CD4-positive, alpha-beta memory T cell (primary cell): ENCODE data around the gene ZBED3. TPM values are rescaled to one million over a fixed set of nuclear protein-coding genes. Genes with fewer than 3 reads are reported as not detected.

Source experiments
- CTCF ChIA-PET: fragments of 350-600 bp; sonication (Branson Sonifier 250); formaldehyde crosslinking; loops from one replicate; lab custom pipeline; 2021; ENCODE audit warnings: inconsistent platforms; ENCODE audit not compliant: partially characterized antibody; lab: Charles Lee
- POLR2A ChIA-PET: fragments of 350-600 bp; sonication (Branson Sonifier 250); formaldehyde crosslinking; loops from one replicate; lab custom pipeline; 2021; ENCODE audit not compliant: partially characterized antibody; lab: Charles Lee
- DNase-seq, 5 donors: peaks; one replicate each; pipeline versions ENCODE4 v3.0.0 to v3.0.0-alpha.2; 2020 to 2022; ENCODE audit warnings: mixed read lengths in 1 of 5
- H3K27ac ChIP-seq: one replicate; pipeline ENCODE4 v1.7.0; 2013; ENCODE audit warnings: low read depth, low read length
- H3K27me3 ChIP-seq: 2 replicates; pipeline ENCODE4 v1.7.0; 2013; ENCODE audit warnings: mild to moderate bottlenecking, low read length, moderate library complexity; ENCODE audit not compliant: insufficient read depth
- H3K36me3 ChIP-seq: 2 replicates; pipeline ENCODE4 v1.7.0; 2013; ENCODE audit warnings: mild to moderate bottlenecking, low read length, moderate library complexity; ENCODE audit not compliant: insufficient read depth
- H3K4me1 ChIP-seq: 2 replicates; pipeline ENCODE4 v1.7.0; 2013; ENCODE audit warnings: mild to moderate bottlenecking, low read length, moderate library complexity; ENCODE audit not compliant: insufficient read depth
- H3K4me3 ChIP-seq, 2 donors: one replicate each; pipeline ENCODE4 v1.7.0; 2013; ENCODE audit warnings: low read length in 2 of 2, mild to moderate bottlenecking in 1 of 2
- H3K9me3 ChIP-seq, 2 donors: one replicate each; pipeline ENCODE4 v1.7.0; 2013; ENCODE audit warnings: low read length in 2 of 2, control low read depth in 1 of 2; ENCODE audit not compliant: control insufficient read depth in 1 of 2
- H3K27ac Mint-ChIP-seq, 7 donors: one replicate each; pipeline ENCODE4 v1.8.0; 2020 to 2021; ENCODE audit warnings: mixed read lengths in 7 of 7, mild to moderate bottlenecking in 6 of 7, inconsistent platforms in 3 of 7, moderate library complexity in 3 of 7
- H3K27me3 Mint-ChIP-seq, 2 donors: one replicate each; pipeline ENCODE4 v1.8.0; 2020 to 2021; ENCODE audit warnings: mixed read lengths in 2 of 2
- H3K36me3 Mint-ChIP-seq, 2 donors: one replicate each; pipeline ENCODE4 v1.8.0; 2020 to 2021; ENCODE audit warnings: mixed read lengths in 2 of 2, inconsistent platforms in 1 of 2, mild to moderate bottlenecking in 1 of 2
- H3K4me1 Mint-ChIP-seq, 4 donors: one replicate each; pipeline ENCODE4 v1.8.0; 2020 to 2021; ENCODE audit warnings: mixed read lengths in 4 of 4, mild to moderate bottlenecking in 1 of 4
- H3K4me3 Mint-ChIP-seq, 8 donors: one replicate each; pipeline ENCODE4 v1.8.0; 2020 to 2021; ENCODE audit warnings: mixed read lengths in 8 of 8, mild to moderate bottlenecking in 7 of 8, moderate library complexity in 6 of 8, inconsistent platforms in 3 of 8
- H3K9me3 Mint-ChIP-seq, 8 donors: one replicate each; pipeline ENCODE4 v1.8.0; 2020 to 2021; ENCODE audit warnings: mixed read lengths in 8 of 8, mild to moderate bottlenecking in 5 of 8, inconsistent platforms in 3 of 8, moderate library complexity in 1 of 8
- intact Hi-C: fragments of 100-400 bp; cut with micrococcal nuclease; formaldehyde crosslinking; loops from one replicate; pipeline ENCODE4 v1.15.1; 2023
- polyA plus RNA-seq, 2 donors: library from polyadenylated mRNA; unstranded; fragments of 300-500 nt; fragmentation: Illumina TruSeq; gene quantifications; one replicate each; pipeline ENCODE4 v1.2.3, GENCODE V29; 2021
- total RNA-seq, 2 experiments: library from RNA; stranded (reverse); gene quantifications; one replicate each; pipeline ENCODE4 v1.2.3, GENCODE V29; 2021

The ZBED3 gene
- total and polyA plus RNA-seq, 4 experiments from 2014 or later: 0.15 to 1.4 (median 0.90) TPM

GRCh38 chr5:77066184-77066583 lies 20.9 kb downstream of the ZBED3 start:
- H3K36me3 ChIP-seq: peaks cover 32% of the 10 kb centered on the region
- no peaks in the 10 kb centered on the region for H3K9me3 ChIP-seq
- POLR2A ChIA-PET: interaction anchor here (2.4 kb wide), 1 partner anchor 36 kb away, joined by 7 read pairs; the partner anchor contains the start of gene AGGF1
- H3K36me3 Mint-ChIP-seq: peaks cover 59 to 65% of the 10 kb centered on the region in 2 donors
- H3K27ac ChIP-seq: no peak overlapping the region
- no peaks in the 10 kb centered on the region for H3K27me3 Mint-ChIP-seq
- no peak overlapping the region for H3K27ac Mint-ChIP-seq
- no peaks in the 10 kb centered on the region for H3K27me3 ChIP-seq
- no peak overlapping the region for H3K4me3 ChIP-seq
- no peak overlapping the region for H3K4me3 Mint-ChIP-seq
- H3K4me1 Mint-ChIP-seq: peaks cover 5 to 14% (median 12%) of the 10 kb centered on the region in 4 donors
- no peaks in the 10 kb centered on the region for H3K4me1 ChIP-seq
- intact Hi-C loops: no loop called here
- H3K9me3 Mint-ChIP-seq: no peaks in the 10 kb centered on the region
- CTCF ChIA-PET: interaction anchor here (3.2 kb wide), 1 partner anchor 11 kb away, joined by 12 read pairs; no protein-coding TSS in a partner anchor
- DNase-seq: no peak

DNA sequence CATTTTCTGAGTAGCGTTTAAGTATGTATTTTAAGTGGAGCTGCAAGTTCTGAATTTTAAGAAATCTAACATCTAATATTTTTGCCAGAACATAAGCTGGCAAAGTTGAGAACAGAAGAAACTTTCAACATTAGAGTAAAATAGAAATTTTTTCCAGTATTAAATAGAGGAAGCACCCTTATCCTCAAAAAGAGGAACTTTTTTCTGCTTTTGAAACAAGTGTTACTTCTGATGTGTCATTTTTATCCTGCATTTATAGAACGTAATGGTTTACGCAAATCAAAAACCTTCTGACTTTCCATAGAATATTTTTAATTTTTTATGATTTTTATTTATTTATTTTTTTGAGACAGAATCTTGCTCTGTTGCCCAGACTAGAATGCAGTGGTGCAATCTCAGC lies 21.8 kb downstream of the ZBED3 start:
- Histone ChIP-seq H3K27me3 (no peaks in the 10 kb centered on the region), H3K27ac (no peak overlapping the region), H3K4me1 (no peaks in the 10 kb centered on the region), H3K9me3 (no peaks in the 10 kb centered on the region), H3K4me3 (no peak overlapping the region), H3K36me3 (peaks cover 33% of the 10 kb centered on the region)
- intact Hi-C loops: no loop called here
- no peak overlapping the region for H3K4me3 Mint-ChIP-seq
- DNase-seq: no peak
- peaks cover 5 to 14% (median 12%) of the 10 kb centered on the region in 4 donors for H3K4me1 Mint-ChIP-seq
- no peaks in the 10 kb centered on the region for H3K27me3 Mint-ChIP-seq
- peaks cover 60 to 62% of the 10 kb centered on the region in 2 donors for H3K36me3 Mint-ChIP-seq
- ChIA-PET POLR2A (no interaction called here), CTCF (interaction anchor here (3.2 kb wide), 1 partner anchor 12 kb away, joined by 12 read pairs; no protein-coding TSS in a partner anchor)
- no peak overlapping the region for H3K27ac Mint-ChIP-seq
- H3K9me3 Mint-ChIP-seq: no peaks in the 10 kb centered on the region

DNA sequence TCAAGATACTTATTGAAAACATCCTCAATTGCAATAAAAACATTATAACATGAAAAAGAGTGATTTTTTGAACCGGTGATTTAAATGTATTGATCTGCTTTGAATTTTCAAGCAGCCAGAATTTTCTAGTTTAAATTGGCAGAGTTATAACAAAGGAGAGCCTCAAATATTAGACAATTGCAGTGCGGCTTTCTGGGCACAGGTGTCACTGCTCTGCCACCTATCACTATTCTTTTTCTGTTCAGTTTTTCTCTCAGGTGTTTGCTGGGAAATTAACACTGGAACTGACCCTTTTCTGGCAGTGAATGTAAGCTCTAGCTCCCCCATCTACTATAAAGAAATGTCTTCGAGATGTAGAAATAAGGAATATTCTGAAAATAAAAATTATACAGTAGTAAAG lies 23.0 kb downstream of the ZBED3 start:
- intact Hi-C loops: no loop called here
- no peak overlapping the region for H3K27ac Mint-ChIP-seq
- H3K36me3 Mint-ChIP-seq: peaks cover 53 to 68% of the 10 kb centered on the region in 2 donors

GRCh38 chr5:77046416-77047073 lies 40.5 kb downstream of the ZBED3 start:
- H3K4me1 Mint-ChIP-seq: peaks cover 0 to 8% (median 6%) of the 10 kb centered on the region in 4 donors
- Histone ChIP-seq H3K4me3 (no peak overlapping the region), H3K27ac (no peak overlapping the region), H3K36me3 (peaks cover 33% of the 10 kb centered on the region), H3K9me3 (no peaks in the 10 kb centered on the region), H3K27me3 (no peaks in the 10 kb centered on the region), H3K4me1 (peaks cover 3% of the 10 kb centered on the region)
- no peak overlapping the region for H3K4me3 Mint-ChIP-seq
- DNase-seq: no peak
- H3K36me3 Mint-ChIP-seq: peaks cover 33 to 46% of the 10 kb centered on the region in 2 donors
- CTCF ChIA-PET: no interaction called here
- POLR2A ChIA-PET: interaction anchor here (1.2 kb wide), 1 partner anchor 16 kb away, joined by 3 read pairs; the partner anchor contains the start of gene AGGF1
- no peaks in the 10 kb centered on the region for H3K9me3 Mint-ChIP-seq
- H3K27me3 Mint-ChIP-seq: no peaks in the 10 kb centered on the region
- intact Hi-C loops: no loop called here
- peak overlapping the region in 1 of 7 donors; percentile 11 for H3K27ac Mint-ChIP-seq

More for the DNA sequence above, 23.0 kb downstream of the ZBED3 start:
- Mint-ChIP-seq H3K9me3 (no peaks in the 10 kb centered on the region), H3K4me1 (peaks cover 5 to 14% (median 11%) of the 10 kb centered on the region in 4 donors), H3K27me3 (no peaks in the 10 kb centered on the region), H3K4me3 (no peak overlapping the region)
- H3K27me3 ChIP-seq: no peaks in the 10 kb centered on the region
- CTCF ChIA-PET: interaction anchor here (3.2 kb wide), 1 partner anchor 13 kb away, joined by 12 read pairs; no protein-coding TSS in a partner anchor
- POLR2A ChIA-PET: no interaction called here
- H3K4me3 ChIP-seq: no peak overlapping the region
- H3K27ac ChIP-seq: no peak overlapping the region
- H3K9me3 ChIP-seq: no peaks in the 10 kb centered on the region
- peaks cover 45% of the 10 kb centered on the region for H3K36me3 ChIP-seq
- H3K4me1 ChIP-seq: no peaks in the 10 kb centered on the region
- DNase-seq: no peak

GRCh38 chr5:77035950-77036349 lies 51.1 kb downstream of the ZBED3 start:
- intact Hi-C loops: loop anchor here (10.0 kb wide), 1 partner anchor 301 kb away; no protein-coding TSS in a partner anchor

DNA sequence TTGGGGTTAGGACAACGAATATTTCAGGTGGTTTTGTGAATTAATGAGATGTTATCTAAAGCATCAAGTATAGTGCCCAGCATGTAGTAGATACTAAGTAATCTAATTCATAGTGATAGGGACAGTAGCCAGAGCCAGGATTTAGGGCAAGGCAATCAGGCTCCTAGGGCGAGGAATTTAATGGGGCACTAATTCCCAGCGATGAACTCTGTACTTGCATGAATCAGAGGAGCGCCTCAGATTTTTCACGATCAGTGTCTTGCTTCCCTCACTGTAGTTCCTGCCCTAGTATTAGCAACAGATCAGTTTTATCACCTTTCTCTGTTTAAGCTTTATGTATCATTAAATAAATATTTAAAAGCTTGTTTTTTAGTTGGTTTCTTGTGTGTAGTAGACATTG lies 53.7 kb downstream of the ZBED3 start:
- H3K9me3 ChIP-seq: peaks cover 0 to 7% of the 10 kb centered on the region in 2 donors
- H3K27me3 Mint-ChIP-seq: no peaks in the 10 kb centered on the region
- H3K36me3 ChIP-seq: peaks cover 18% of the 10 kb centered on the region
- no peaks in the 10 kb centered on the region for H3K27me3 ChIP-seq
- H3K4me1 ChIP-seq: peaks cover 34% of the 10 kb centered on the region
- peaks cover 27 to 47% (median 37%) of the 10 kb centered on the region in 4 donors for H3K4me1 Mint-ChIP-seq
- H3K4me3 Mint-ChIP-seq: peak overlapping the region in 2 of 8 donors; percentile 7 to 43
- ChIA-PET POLR2A (no interaction called here), CTCF (interaction anchor here (1.2 kb wide), 1 partner anchor 17 kb away, joined by 3 read pairs; no protein-coding TSS in a partner anchor)
- H3K36me3 Mint-ChIP-seq: peaks cover 19 to 44% of the 10 kb centered on the region in 2 donors
- H3K9me3 Mint-ChIP-seq: peaks cover 0 to 14% (median 8%) of the 10 kb centered on the region in 8 donors
- intact Hi-C loops: loop anchor here (5.0 to 10.0 kb wide), 2 partner anchors 166 to 299 kb away; no protein-coding TSS in a partner anchor
- no peak for DNase-seq
- H3K4me3 ChIP-seq: no peak overlapping the region
- no peak overlapping the region for H3K27ac ChIP-seq
- peak overlapping the region in 3 of 7 donors; percentile 19 to 33 (median 22) for H3K27ac Mint-ChIP-seq

More at GRCh38 chr5:77035950-77036349, 51.1 kb downstream of the ZBED3 start:
- H3K27me3 Mint-ChIP-seq: no peaks in the 10 kb centered on the region
- Histone ChIP-seq H3K9me3 (no peaks in the 10 kb centered on the region), H3K27me3 (no peaks in the 10 kb centered on the region), H3K36me3 (peaks cover 24% of the 10 kb centered on the region), H3K4me1 (peaks cover 25% of the 10 kb centered on the region), H3K4me3 (no peak overlapping the region), H3K27ac (no peak overlapping the region)
- H3K9me3 Mint-ChIP-seq: no peaks in the 10 kb centered on the region
- H3K27ac Mint-ChIP-seq: peak overlapping the region in 1 of 7 donors; percentile 52
- no peak overlapping the region for H3K4me3 Mint-ChIP-seq
- H3K4me1 Mint-ChIP-seq: peaks cover 19 to 31% (median 24%) of the 10 kb centered on the region in 4 donors
- H3K36me3 Mint-ChIP-seq: peaks cover 39 to 58% of the 10 kb centered on the region in 2 donors
- DNase-seq: no peak
- CTCF ChIA-PET: no interaction called here
- POLR2A ChIA-PET: no interaction called here

DNA sequence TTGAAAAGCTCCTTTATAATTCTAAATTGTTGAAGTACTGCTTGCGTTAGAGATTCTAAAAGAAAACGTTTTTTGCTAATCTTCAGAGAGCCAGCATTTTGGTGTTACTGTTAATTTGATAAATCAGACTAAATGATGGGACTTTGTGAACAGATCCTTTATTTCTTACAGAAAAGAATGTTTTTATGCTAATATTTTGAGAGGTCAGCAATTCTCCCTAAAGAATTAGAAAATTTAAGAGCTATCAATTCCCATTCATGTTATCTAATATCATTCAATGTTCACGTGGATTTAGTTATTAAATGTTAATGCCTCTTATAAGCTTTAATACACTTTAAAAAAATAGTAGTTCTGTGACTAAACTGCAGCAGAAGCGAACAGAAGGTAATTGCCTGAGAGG lies 54.5 kb downstream of the ZBED3 start:
- H3K27ac Mint-ChIP-seq: no peak overlapping the region
- no peaks in the 10 kb centered on the region for H3K27me3 Mint-ChIP-seq
- peaks cover 0 to 18% (median 10%) of the 10 kb centered on the region in 8 donors for H3K9me3 Mint-ChIP-seq
- H3K36me3 Mint-ChIP-seq: peaks cover 19 to 40% of the 10 kb centered on the region in 2 donors
- intact Hi-C loops: loop anchor here (5.0 to 10.0 kb wide), 2 partner anchors 165 to 298 kb away; no protein-coding TSS in a partner anchor
- H3K9me3 ChIP-seq: peaks cover 0 to 7% of the 10 kb centered on the region in 2 donors
- CTCF ChIA-PET: no interaction called here
- H3K4me3 ChIP-seq: no peak overlapping the region
- H3K36me3 ChIP-seq: peaks cover 14% of the 10 kb centered on the region
- no peak overlapping the region for H3K27ac ChIP-seq
- no peak for DNase-seq
- POLR2A ChIA-PET: no interaction called here
- H3K4me1 ChIP-seq: peaks cover 34% of the 10 kb centered on the region
- peaks cover 26 to 49% (median 38%) of the 10 kb centered on the region in 4 donors for H3K4me1 Mint-ChIP-seq
- no peaks in the 10 kb centered on the region for H3K27me3 ChIP-seq
- peak overlapping the region in 5 of 8 donors; percentile 25 to 57 (median 35) for H3K4me3 Mint-ChIP-seq
